GDM1 (cell line): ENCODE data around the gene KLHL13.
"Not testable (repeated sequence)": the region's sequence is repeated elsewhere in the genome, so short reads cannot be mapped to it uniquely, and the experiment has no call there.

Experiments used
- DNase-seq: peaks from one replicate; lab custom pipeline; 2025; lab: John Stamatoyannopoulos, UW

KLHL13 gene

GRCh38 chrX:117990438-117990837, 126.2 kb downstream of the KLHL13 start:
- DNase-seq = no peak

- no peak for DNase-seq
These were observed 127.1 kb downstream of the KLHL13 start for GRCh38 chrX:117989512-117989911.

- DNase-seq = no peak
These were observed 129.2 kb downstream of the KLHL13 start for GRCh38 chrX:117987373-117987772.

GRCh38 chrX:117985241-117985640, 131.4 kb downstream of the KLHL13 start:
- DNase-seq = no peak

- no peak for DNase-seq
These were observed 133.8 kb downstream of the KLHL13 start for GRCh38 chrX:117982694-117983392.

GRCh38 chrX:117978402-117978801, 138.2 kb downstream of the KLHL13 start:
- no peak for DNase-seq

- DNase-seq = no peak
These were observed 139.1 kb downstream of the KLHL13 start for GRCh38 chrX:117977526-117977925.

- DNase-seq = no peak
These were observed 143.4 kb downstream of the KLHL13 start for GRCh38 chrX:117973110-117973807.

- DNase-seq = no peak
These were observed 143.9 kb downstream of the KLHL13 start for GRCh38 chrX:117972711-117973109.

GRCh38 chrX:117969782-117970181, 146.8 kb downstream of the KLHL13 start:
- no peak for DNase-seq

- no peak for DNase-seq
These were observed 147.3 kb downstream of the KLHL13 start for GRCh38 chrX:117969328-117969727.

GRCh38 chrX:117959045-117959444, 157.6 kb downstream of the KLHL13 start:
- DNase-seq = no peak

GRCh38 chrX:117957128-117957527, 159.5 kb downstream of the KLHL13 start:
- DNase-seq = no peak

- not testable (repeated sequence) for DNase-seq
These were observed 177.3 kb downstream of the KLHL13 start for GRCh38 chrX:117939296-117939695.

GRCh38 chrX:117936118-117936517, 180.5 kb downstream of the KLHL13 start:
- DNase-seq = no peak

GRCh38 chrX:117930116-117930515, 186.5 kb downstream of the KLHL13 start:
- not testable (repeated sequence) for DNase-seq

- DNase-seq = no peak
These were observed 196.9 kb downstream of the KLHL13 start for GRCh38 chrX:117919755-117920154.

- DNase-seq = no peak
These were observed 206.4 kb downstream of the KLHL13 start for GRCh38 chrX:117910216-117910615.

GRCh38 chrX:117898226-117898625, 218.4 kb downstream of the KLHL13 start:
- DNase-seq = no peak

GRCh38 chrX:117895418-117895817, 221.2 kb downstream of the KLHL13 start:
- DNase-seq = no peak

- no peak for DNase-seq
These were observed 224.1 kb downstream of the KLHL13 start for GRCh38 chrX:117892469-117892868.

- no peak for DNase-seq
These were observed 244.8 kb downstream of the KLHL13 start for GRCh38 chrX:117871796-117872195.

- no peak for DNase-seq
These were observed 256.1 kb downstream of the KLHL13 start for GRCh38 chrX:117860517-117860916.

- DNase-seq = no peak
These were observed 261.8 kb downstream of the KLHL13 start for GRCh38 chrX:117854806-117855205.
